HUES6 (cell line): ENCODE data around the gene EFCAB14.
"Not testable (repeated sequence)": the region's sequence is repeated elsewhere in the genome, so short reads cannot be mapped to it uniquely, and the experiment has no call there.

ENCODE experiments used
- H3K27ac ChIP-seq: 2 replicates; pipeline ENCODE4 v1.7.0; 2013; ENCODE audit warnings: low read depth, mild to moderate bottlenecking, low read length, inconsistent platforms
- H3K27me3 ChIP-seq: 2 replicates; pipeline ENCODE4 v1.6.1; 2013; ENCODE audit warnings: low read length; ENCODE audit not compliant: control insufficient read depth, insufficient read depth
- H3K36me3 ChIP-seq: 2 replicates; pipeline ENCODE4 v1.6.1; 2013; ENCODE audit warnings: low read length; ENCODE audit not compliant: control insufficient read depth, insufficient read depth
- H3K4me1 ChIP-seq: 2 replicates; pipeline ENCODE4 v1.6.1; 2013; ENCODE audit warnings: low read length; ENCODE audit not compliant: control insufficient read depth, insufficient read depth
- H3K4me3 ChIP-seq: 2 replicates; pipeline ENCODE4 v1.5.1; 2013; ENCODE audit warnings: low read depth, low read length
- H3K9ac ChIP-seq: one replicate; pipeline ENCODE4 v1.6.1; 2013; ENCODE audit warnings: mild to moderate bottlenecking, low read length
- H3K9me3 ChIP-seq: 2 replicates; pipeline ENCODE4 v1.6.1; 2013; ENCODE audit warnings: low read depth, low read length; ENCODE audit not compliant: control insufficient read depth, insufficient read depth

Gene EFCAB14

DNA sequence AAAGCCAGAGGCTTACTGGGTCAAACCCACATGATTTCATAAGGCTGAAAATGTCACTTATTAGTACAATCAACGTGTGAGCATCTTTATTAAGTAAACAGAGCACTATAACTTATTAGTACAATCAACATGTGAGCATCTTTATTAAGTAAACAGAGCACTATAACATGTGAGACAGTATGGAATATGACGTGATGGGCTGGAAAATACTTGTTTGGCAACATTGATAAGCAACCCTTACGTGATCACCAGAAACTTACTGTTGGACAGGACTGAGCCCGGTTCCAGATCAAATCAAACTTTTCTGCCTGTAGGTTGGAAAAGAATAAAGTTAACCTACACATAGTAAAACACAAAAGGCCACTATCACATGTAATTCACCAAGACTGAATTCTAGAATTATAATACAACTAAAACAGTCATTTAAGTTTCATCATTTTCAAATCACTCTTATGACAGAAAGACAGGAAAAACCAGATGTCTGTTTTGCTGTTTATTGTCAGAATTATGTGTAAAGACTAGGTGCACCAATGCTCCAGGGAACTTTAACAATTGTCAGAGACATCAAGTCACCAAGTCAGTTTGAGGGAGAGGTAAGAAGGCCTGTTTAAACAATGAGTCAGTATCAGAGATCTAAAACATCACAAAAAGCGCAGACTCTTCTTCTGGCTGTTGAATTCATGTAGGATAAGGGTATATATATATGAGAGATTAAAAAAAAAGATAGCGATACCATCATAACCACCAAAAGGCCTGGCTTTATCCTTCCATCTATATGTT, 66.4 kb downstream of the EFCAB14 start:
- no peak overlapping the region for H3K27ac ChIP-seq
- H3K9ac ChIP-seq, result no peak overlapping the region
- H3K4me1 ChIP-seq, result no peaks in the 10 kb centered on the region
- no peaks in the 10 kb centered on the region for H3K27me3 ChIP-seq
- H3K36me3 ChIP-seq, result peaks cover 72% of the 10 kb centered on the region
- H3K4me3 ChIP-seq, result no peak overlapping the region
- no peaks in the 10 kb centered on the region for H3K9me3 ChIP-seq

DNA sequence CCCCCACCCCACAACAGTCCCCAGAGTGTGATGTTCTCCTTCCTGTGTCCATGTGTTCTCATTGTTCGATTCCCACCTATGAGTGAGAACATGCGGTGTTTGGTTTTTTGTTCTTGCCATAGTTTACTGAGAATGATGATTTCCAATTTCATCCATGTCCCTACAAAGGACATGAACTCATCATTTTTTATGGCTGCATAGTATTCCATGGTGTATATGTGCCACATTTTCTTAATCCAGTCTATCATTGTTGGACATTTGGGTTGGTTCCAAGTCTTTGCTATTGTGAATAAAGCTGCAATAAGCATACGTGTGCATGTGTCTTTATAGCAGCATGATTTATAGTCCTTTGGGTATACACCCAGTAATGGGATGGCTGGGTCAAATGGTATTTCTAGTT, 67.8 kb downstream of the EFCAB14 start:
- H3K9ac ChIP-seq, H3K9me3 ChIP-seq, H3K27ac ChIP-seq, H3K27me3 ChIP-seq, H3K4me1 ChIP-seq, H3K4me3 ChIP-seq: not testable (repeated sequence)
- H3K36me3 ChIP-seq, result peaks cover 69% of the 10 kb centered on the region

DNA sequence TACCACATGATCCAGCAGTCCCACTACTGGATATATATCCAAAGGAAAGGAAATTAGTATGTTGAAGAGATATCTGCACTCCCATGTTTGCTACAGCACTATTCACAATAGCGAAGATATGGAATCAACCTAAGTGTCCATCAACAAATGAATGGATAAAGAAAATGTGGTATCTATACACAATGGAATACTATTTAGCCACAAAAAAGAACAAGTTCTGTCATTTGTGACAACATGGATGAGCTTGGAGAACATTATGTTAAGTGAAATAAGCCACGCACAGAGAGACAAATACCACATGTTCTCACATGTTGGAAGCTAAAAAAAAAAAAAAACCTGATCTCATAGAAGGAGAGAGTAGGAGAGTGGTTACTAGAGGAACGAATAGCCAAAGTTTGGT, 68.4 kb downstream of the EFCAB14 start:
- Histone ChIP-seq H3K4me1 (no peaks in the 10 kb centered on the region), H3K9me3 (no peaks in the 10 kb centered on the region), H3K36me3 (peaks cover 62% of the 10 kb centered on the region), H3K9ac (no peak overlapping the region), H3K27me3 (no peaks in the 10 kb centered on the region), H3K27ac (no peak overlapping the region), H3K4me3 (no peak overlapping the region)

DNA sequence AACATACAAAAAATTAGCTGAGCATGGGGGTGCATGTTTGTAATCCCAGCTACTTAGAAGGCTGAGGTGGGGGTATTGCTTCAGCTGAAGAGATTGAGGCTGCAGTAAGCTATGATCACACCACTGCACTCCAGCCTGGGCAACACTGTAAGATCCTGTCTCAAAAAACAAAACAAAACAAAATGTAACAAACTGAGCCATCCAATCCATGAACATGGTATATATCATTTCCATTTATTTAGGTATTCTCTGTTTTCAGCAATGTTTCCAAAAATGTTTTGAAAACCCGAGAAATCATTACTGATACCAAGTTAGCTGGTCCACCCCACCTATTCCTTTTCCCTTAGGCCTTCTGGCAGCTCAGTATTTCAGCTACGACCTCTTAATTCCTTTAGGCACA, 69.2 kb downstream of the EFCAB14 start:
- Histone ChIP-seq H3K4me3 (no peak overlapping the region), H3K9ac (no peak overlapping the region), H3K27ac (no peak overlapping the region), H3K36me3 (peaks cover 56% of the 10 kb centered on the region), H3K9me3 (no peaks in the 10 kb centered on the region), H3K4me1 (no peaks in the 10 kb centered on the region), H3K27me3 (no peaks in the 10 kb centered on the region)

DNA sequence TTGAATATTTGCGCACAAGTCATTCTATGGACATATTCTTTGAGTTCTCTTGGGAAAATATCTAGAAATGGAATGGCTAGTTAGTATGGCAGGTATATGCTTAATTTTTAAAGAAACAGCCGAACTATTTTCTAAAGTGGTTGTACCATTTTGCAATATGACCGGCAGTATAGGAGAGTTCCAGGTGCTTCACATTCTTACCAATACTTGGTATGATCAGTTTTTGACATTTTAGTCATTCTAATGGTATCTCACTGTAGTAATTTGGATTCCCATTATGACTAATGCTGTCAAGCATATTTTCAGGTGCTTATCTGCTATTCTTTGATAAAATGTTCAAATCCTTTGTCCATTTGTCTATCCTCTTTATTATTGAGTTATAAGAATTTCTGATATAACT, 71.3 kb downstream of the EFCAB14 start:
- peaks cover 49% of the 10 kb centered on the region for H3K36me3 ChIP-seq
- no peaks in the 10 kb centered on the region for H3K4me1 ChIP-seq
- no peaks in the 10 kb centered on the region for H3K9me3 ChIP-seq
- H3K27me3 ChIP-seq, result no peaks in the 10 kb centered on the region
- H3K4me3 ChIP-seq, result no peak overlapping the region
- H3K27ac ChIP-seq, result no peak overlapping the region
- no peak overlapping the region for H3K9ac ChIP-seq

DNA sequence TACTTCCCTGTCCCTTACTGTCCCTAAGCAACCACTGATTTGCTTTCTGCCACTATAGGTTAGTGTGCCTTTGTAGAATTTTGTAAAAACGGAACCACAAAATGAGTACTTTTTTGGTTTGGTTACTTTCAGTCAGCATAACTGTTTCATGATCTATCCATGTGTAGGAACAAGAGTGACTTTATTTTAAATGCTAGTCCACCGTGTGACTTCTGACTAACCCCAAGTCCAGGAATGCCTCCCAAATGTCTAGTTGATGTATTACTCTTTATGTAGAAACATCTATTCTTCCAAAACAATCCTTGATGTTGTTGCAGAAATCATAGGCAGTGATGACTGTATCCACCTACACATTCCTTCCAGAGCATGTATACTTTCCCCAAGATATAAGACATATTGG, 72.1 kb downstream of the EFCAB14 start:
- Histone ChIP-seq H3K9me3 (no peaks in the 10 kb centered on the region), H3K36me3 (peaks cover 49% of the 10 kb centered on the region), H3K27ac (no peak overlapping the region), H3K9ac (no peak overlapping the region), H3K4me3 (no peak overlapping the region), H3K27me3 (no peaks in the 10 kb centered on the region), H3K4me1 (no peaks in the 10 kb centered on the region)

DNA sequence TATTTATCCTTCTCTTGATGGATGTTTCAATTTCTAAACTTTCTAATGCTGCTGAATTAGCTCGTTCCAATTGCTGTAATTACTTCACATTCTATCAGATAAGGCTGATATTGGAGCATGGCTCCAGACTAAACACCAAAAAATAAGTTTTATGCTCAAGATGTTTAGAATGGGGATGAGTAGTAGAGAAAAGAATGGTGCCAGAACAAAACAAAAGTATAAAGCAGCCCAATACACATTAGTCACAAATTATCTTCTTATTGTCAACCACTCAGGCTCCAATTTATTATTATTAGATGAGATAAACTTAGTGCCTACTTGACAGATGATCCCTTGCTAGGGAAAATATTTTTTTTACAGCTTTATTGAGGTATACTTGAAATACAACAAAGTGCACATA, 72.6 kb downstream of the EFCAB14 start:
- Histone ChIP-seq H3K9me3 (no peaks in the 10 kb centered on the region), H3K36me3 (peaks cover 48% of the 10 kb centered on the region), H3K27ac (no peak overlapping the region), H3K9ac (no peak overlapping the region), H3K4me3 (no peak overlapping the region), H3K4me1 (no peaks in the 10 kb centered on the region), H3K27me3 (no peaks in the 10 kb centered on the region)

DNA sequence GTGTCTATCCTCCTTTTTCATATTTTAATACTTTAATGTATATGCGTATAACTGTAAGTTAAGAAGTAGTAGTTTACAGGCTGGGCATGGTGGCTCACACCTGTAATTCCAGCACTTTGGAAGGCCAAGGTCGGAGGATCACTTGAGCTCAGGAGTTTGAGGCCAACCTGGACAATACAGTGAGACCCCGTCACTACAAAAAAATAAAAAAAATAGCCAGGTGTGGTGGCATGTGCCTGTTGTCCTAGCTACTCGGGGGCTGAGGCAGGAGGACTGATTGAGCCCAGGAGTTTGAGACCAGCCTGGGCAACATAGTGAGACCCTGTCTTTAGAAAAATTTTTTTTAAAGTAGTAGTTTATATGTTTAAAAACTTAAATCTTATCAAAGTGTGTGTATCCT, 73.1 kb downstream of the EFCAB14 start:
- no peaks in the 10 kb centered on the region for H3K9me3 ChIP-seq
- peaks cover 48% of the 10 kb centered on the region for H3K36me3 ChIP-seq
- no peak overlapping the region for H3K9ac ChIP-seq
- no peak overlapping the region for H3K4me3 ChIP-seq
- no peaks in the 10 kb centered on the region for H3K4me1 ChIP-seq
- no peaks in the 10 kb centered on the region for H3K27me3 ChIP-seq
- no peak overlapping the region for H3K27ac ChIP-seq

DNA sequence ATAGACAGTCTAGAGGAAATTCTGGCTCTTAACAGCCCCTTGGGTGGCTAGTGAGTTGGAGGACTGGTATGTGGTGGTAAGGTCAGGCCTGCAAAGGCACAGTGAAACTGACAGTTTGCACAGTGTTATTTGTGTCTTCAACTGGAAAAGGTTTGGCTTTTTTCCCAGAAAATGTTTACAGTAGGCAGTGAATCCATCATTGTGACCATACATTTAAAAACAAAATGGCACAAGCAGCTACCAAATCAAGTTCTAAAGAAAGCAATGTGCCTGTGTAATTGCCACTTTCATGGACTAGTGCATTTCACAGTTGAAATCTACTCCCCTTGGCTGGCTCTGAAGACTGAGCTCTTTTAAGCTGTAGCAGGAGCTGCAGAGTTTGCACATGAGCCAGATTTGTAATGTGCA, 75.5 kb downstream of the EFCAB14 start:
- Histone ChIP-seq H3K9me3 (no peaks in the 10 kb centered on the region), H3K9ac (no peak overlapping the region), H3K36me3 (peaks cover 27% of the 10 kb centered on the region), H3K27me3 (no peaks in the 10 kb centered on the region), H3K27ac (no peak overlapping the region), H3K4me3 (no peak overlapping the region), H3K4me1 (no peaks in the 10 kb centered on the region)

DNA sequence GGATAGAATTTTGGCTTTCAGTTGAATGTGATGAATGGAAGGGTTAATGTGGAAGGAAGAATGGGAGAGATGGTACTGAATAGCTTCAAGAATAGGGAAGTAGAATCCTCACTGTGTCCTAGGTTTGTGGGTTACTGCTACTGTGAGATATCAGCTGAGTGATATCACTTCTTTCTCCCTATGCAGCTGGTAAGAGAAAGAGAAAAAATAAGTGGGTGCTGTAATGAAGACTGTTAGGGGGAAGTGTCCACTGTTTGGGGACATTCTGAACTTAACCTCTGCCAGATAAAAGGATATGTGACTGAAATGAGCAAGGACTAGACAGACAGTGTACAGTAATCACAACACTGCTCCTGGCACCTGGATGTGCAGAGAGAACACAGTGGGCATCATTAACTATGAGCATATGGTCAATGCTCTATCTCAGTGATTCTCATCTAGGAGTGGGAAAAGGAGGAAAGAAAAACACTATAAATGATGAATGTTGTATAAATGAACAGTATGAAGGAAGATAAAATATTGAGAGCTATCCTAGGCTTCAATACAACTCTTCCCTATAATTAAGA, 76.7 kb downstream of the EFCAB14 start:
- peaks cover 20% of the 10 kb centered on the region for H3K36me3 ChIP-seq
- H3K27ac ChIP-seq, result no peak overlapping the region
- no peak overlapping the region for H3K9ac ChIP-seq
- H3K4me3 ChIP-seq, result no peak overlapping the region
- no peaks in the 10 kb centered on the region for H3K27me3 ChIP-seq
- H3K4me1 ChIP-seq, result no peaks in the 10 kb centered on the region
- no peaks in the 10 kb centered on the region for H3K9me3 ChIP-seq

DNA sequence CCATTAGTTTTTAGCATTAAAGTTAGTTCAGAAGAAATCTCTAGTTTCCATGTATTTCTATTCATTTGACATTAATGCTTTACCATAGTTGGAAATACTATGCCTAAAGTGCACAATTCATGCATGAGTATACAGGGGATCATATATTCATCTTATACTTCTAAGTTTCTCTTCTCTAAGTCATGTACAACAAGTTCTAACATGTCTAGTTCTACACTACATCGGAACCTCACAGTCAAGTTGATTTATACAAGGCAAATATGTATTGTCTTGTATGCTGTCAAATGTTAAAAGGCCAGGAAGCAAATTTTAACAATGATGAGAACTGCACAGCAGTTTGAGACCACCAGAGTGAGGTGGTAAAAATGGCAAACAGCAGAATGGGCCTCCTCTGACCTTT, 79.4 kb downstream of the EFCAB14 start:
- H3K27me3 ChIP-seq, result no peaks in the 10 kb centered on the region
- H3K9ac ChIP-seq, result no peak overlapping the region
- no peaks in the 10 kb centered on the region for H3K9me3 ChIP-seq
- no peak overlapping the region for H3K4me3 ChIP-seq
- H3K36me3 ChIP-seq, result peaks cover 36% of the 10 kb centered on the region
- no peaks in the 10 kb centered on the region for H3K4me1 ChIP-seq
- no peak overlapping the region for H3K27ac ChIP-seq
